Kidney epithelial cell (primary cell): Measurements from ENCODE around the gene FREM2. TPM values are rescaled to one million over a fixed set of nuclear protein-coding genes. Genes with fewer than 3 reads are reported as not detected.

Experiments
- DNase-seq: peaks from one replicate; pipeline ENCODE4 v3.0.0-alpha.2; 2010; ENCODE audit warnings: low read depth
- H3K27me3 ChIP-seq: 2 replicates; pipeline ENCODE4 v1.6.0; 2011; ENCODE audit warnings: low read length; ENCODE audit not compliant: control insufficient read depth, insufficient read depth
- H3K36me3 ChIP-seq: 2 replicates; pipeline ENCODE4 v1.5.1; 2011; ENCODE audit warnings: low read length; ENCODE audit not compliant: control insufficient read depth, insufficient read depth
- H3K4me3 ChIP-seq: 2 replicates; pipeline ENCODE4 v1.5.1; 2011; ENCODE audit warnings: low read depth, mild to moderate bottlenecking, control low read depth, low read length
- total RNA-seq: library from RNA; depleted of rRNA; stranded (reverse); fragments of >200 nt; gene quantifications from 2 replicates; pipeline ENCODE4 v1.2.3, GENCODE V29; 2015
- TF ChIP-seq, protein P1 (sequence below): IDR thresholded peaks from 2 replicates; pipeline ENCODE4 v1.5.1; 2011; ENCODE audit warnings: mild to moderate bottlenecking, moderate library complexity, low read length, control low read depth, inconsistent platforms; ENCODE audit not compliant: insufficient read depth, poor library complexity, severe bottlenecking

FREM2 gene, protein sequence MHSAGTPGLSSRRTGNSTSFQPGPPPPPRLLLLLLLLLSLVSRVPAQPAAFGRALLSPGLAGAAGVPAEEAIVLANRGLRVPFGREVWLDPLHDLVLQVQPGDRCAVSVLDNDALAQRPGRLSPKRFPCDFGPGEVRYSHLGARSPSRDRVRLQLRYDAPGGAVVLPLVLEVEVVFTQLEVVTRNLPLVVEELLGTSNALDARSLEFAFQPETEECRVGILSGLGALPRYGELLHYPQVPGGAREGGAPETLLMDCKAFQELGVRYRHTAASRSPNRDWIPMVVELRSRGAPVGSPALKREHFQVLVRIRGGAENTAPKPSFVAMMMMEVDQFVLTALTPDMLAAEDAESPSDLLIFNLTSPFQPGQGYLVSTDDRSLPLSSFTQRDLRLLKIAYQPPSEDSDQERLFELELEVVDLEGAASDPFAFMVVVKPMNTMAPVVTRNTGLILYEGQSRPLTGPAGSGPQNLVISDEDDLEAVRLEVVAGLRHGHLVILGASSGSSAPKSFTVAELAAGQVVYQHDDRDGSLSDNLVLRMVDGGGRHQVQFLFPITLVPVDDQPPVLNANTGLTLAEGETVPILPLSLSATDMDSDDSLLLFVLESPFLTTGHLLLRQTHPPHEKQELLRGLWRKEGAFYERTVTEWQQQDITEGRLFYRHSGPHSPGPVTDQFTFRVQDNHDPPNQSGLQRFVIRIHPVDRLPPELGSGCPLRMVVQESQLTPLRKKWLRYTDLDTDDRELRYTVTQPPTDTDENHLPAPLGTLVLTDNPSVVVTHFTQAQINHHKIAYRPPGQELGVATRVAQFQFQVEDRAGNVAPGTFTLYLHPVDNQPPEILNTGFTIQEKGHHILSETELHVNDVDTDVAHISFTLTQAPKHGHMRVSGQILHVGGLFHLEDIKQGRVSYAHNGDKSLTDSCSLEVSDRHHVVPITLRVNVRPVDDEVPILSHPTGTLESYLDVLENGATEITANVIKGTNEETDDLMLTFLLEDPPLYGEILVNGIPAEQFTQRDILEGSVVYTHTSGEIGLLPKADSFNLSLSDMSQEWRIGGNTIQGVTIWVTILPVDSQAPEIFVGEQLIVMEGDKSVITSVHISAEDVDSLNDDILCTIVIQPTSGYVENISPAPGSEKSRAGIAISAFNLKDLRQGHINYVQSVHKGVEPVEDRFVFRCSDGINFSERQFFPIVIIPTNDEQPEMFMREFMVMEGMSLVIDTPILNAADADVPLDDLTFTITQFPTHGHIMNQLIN (N-terminal part only)
- total RNA-seq = 0.75 and 1.0 TPM in 2 replicates

DNA sequence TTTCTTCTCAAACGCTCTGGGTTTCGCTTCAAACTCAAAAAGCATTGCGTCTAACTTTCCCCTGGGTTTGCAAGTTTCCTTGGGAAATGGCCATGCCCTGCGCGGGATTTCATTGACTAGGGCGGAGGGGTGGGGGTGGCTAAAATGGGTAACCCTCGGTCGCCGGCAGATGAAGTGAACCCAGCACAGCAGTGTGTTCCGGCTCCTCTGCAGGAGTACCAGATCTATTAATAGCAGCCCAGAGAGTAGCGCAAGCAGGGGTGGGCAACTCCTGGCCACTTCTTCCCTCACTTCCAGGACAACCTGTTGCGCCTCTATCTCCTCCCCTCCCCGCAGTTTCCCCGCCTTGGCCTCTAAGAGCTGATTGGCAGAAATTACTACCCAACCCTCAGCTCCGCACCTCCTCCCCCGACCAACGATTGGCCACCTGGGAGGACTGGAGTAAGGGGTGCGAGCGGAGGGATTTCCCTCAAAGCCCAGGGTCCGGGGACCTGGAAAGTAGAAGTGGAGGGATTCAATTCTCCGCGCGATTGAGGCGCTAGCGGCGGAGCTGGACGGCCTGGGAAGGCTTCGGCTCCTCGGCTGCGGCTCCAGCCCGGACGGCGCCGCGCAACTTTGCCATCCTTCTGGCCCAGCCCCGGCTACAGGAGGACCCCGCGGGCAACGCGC is at the start of gene FREM2:
TSS of gene FREM2 (plus strand) at position 501 of the 669 bp plus-strand sequence. CDS start 268 bp downstream, outside the sequence.
- peaks cover 6% of the 10 kb centered on the region for H3K27me3 ChIP-seq
- TF ChIP-seq, protein P1, sequence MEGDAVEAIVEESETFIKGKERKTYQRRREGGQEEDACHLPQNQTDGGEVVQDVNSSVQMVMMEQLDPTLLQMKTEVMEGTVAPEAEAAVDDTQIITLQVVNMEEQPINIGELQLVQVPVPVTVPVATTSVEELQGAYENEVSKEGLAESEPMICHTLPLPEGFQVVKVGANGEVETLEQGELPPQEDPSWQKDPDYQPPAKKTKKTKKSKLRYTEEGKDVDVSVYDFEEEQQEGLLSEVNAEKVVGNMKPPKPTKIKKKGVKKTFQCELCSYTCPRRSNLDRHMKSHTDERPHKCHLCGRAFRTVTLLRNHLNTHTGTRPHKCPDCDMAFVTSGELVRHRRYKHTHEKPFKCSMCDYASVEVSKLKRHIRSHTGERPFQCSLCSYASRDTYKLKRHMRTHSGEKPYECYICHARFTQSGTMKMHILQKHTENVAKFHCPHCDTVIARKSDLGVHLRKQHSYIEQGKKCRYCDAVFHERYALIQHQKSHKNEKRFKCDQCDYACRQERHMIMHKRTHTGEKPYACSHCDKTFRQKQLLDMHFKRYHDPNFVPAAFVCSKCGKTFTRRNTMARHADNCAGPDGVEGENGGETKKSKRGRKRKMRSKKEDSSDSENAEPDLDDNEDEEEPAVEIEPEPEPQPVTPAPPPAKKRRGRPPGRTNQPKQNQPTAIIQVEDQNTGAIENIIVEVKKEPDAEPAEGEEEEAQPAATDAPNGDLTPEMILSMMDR = no peak
- peak; percentile 54 for DNase-seq
- no peaks in the 10 kb centered on the region for H3K36me3 ChIP-seq
- peak within 1 kb of the TSS; percentile 53 for H3K4me3 ChIP-seq

DNA sequence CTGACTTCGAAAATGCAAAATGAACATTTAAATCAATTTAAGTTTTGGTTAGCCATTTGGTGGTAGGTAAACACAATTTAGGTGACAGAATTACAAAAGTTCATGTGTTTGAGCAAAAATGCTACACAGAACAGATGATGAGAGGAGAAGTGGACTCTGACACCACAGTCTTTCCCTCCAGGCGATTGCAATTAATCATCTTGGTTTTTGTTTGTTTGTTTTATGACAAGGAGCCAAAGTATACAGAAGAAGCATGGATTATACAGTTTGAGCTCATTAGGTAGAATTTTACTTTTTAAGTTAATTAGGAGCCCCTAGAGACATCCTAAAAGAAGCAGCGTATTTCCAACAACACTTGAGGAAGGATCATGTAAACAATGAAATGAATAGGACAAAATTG is 49.3 kb upstream of the FREM2 start:
- TF ChIP-seq, protein P1 = no peak
- DNase-seq = no peak
- H3K27me3 ChIP-seq = no peaks in the 10 kb centered on the region
- H3K36me3 ChIP-seq = no peaks in the 10 kb centered on the region
- H3K4me3 ChIP-seq = no peak overlapping the region

DNA sequence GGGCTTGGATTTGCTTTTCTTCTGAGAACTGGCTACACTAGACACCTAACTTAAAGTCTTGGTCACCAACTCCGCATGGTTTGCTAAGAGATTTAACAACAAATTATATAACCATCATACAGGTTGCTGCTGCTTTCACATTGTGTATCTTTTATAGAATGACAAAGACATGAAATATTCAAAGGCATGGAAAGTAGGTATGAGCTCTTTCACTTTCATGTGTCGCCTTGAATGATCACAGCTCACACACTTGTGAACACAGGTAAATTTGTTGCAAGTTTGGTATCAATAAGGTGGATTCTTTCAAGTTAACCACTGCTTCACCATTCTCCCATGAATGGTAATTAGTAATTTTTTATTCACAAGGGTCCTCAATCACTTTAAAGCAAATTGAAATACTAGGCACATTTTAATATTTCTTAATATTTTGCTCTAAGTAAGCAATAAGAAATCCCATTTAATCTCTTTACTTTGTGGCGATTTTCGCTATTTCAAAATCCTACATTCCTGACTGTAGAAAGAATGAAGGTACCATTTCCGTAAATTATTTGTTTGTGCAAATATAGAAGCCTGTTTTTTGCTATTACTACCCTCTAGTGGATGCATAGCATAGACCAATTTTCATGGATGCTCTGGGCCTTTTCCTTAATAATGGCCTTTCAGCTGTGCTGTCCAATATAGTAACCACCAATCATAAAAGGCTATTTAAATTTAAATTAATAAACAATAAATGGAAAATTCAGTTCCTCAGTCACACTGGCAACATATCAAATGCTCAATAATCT is 45.5 kb upstream of the FREM2 start:
- no peak for DNase-seq
- Histone ChIP-seq H3K36me3 (no peaks in the 10 kb centered on the region), H3K4me3 (no peak overlapping the region), H3K27me3 (no peaks in the 10 kb centered on the region)
- TF ChIP-seq, protein P1 = no peak

DNA sequence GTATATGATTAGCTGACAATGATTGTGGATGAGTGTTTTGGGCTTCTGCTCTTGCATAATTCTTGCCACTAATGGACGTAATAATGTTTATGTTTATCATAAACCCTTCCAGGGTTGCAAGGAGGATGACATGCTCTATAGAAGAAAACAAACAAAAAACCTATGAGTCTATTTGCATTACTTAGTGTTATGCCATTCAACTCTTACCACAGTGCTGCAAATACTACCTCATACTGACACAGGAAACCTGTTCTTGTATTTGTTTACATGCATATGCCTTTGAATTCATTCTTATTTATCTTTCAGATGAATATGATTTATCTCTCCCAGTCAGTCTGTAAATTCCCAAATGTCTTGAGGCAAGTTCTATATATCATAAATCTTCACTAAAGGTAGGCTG is 39.6 kb upstream of the FREM2 start:
- no peaks in the 10 kb centered on the region for H3K27me3 ChIP-seq
- H3K4me3 ChIP-seq = no peak overlapping the region
- H3K36me3 ChIP-seq = no peaks in the 10 kb centered on the region
- no peak for DNase-seq
- TF ChIP-seq, protein P1 = no peak

DNA sequence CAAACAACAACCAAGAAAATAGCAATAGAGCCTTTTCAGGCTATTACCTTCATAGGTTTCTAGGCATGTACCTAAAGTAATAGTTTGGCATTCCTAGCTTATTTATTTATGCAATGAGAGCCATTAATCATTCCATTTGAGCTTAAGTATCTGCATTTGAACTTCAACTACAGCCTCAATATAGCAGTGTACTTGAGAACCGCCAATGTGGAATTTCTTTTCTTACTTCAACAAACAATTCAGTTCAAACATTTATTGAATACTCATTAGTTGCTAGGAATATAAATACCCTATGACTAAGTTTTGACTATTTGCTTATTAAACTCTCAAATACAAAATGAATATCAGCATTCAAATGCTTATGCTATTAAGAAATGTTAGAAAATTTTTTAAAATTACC is 38.0 kb upstream of the FREM2 start:
- Histone ChIP-seq H3K27me3 (no peaks in the 10 kb centered on the region), H3K36me3 (no peaks in the 10 kb centered on the region), H3K4me3 (no peak overlapping the region)
- no peak for DNase-seq
- TF ChIP-seq, protein P1 = no peak
